ENCODE measurements around the gene SASH1.
"Not testable (repeated sequence)": the region's sequence is repeated elsewhere in the genome, so short reads cannot be mapped to it uniquely, and the experiment has no call there.

SASH1 gene

GRCh38 chr6:148329596-148330381 lies 12.8 kb upstream of the SASH1 start:
- no peak for DNase-seq (ENCODE audit: low spot score)

GRCh38 chr6:148332088-148332487 lies 10.6 kb upstream of the SASH1 start:
- no peak for DNase-seq (ENCODE audit: low spot score)

GRCh38 chr6:148336901-148337300 lies 5.7 kb upstream of the SASH1 start:
- DNase-seq (ENCODE audit: low spot score), result no peak

- DNase-seq (ENCODE audit: low spot score), result no peak
Observed at GRCh38 chr6:148339766-148340165, 2.9 kb upstream of the SASH1 start.

- DNase-seq (ENCODE audit: low spot score), result no peak
Observed at GRCh38 chr6:148340586-148341297, 1.9 kb upstream of the SASH1 start.

GRCh38 chr6:148342100-148342349 lies 613 bp upstream of the SASH1 start:
- no peak for DNase-seq (ENCODE audit: low spot score)

GRCh38 chr6:148343047-148343782 lies 577 bp downstream of the SASH1 start:
- no peak for DNase-seq (ENCODE audit: low spot score)

- DNase-seq (ENCODE audit: low spot score), result no peak
Observed at GRCh38 chr6:148345176-148345575, 2.5 kb downstream of the SASH1 start.

GRCh38 chr6:148345578-148345977 lies 2.9 kb downstream of the SASH1 start:
- DNase-seq (ENCODE audit: low spot score), result no peak

- no peak for DNase-seq (ENCODE audit: low spot score)
Observed at GRCh38 chr6:148346681-148347440, 4.2 kb downstream of the SASH1 start.

GRCh38 chr6:148347441-148348054 lies 4.9 kb downstream of the SASH1 start:
- DNase-seq (ENCODE audit: low spot score), result no peak

- no peak for DNase-seq (ENCODE audit: low spot score)
Observed at GRCh38 chr6:148348335-148348734, 5.7 kb downstream of the SASH1 start.

- DNase-seq (ENCODE audit: low spot score), result no peak
Observed at GRCh38 chr6:148348778-148349177, 6.1 kb downstream of the SASH1 start.

GRCh38 chr6:148349466-148349865 lies 6.8 kb downstream of the SASH1 start:
- no peak for DNase-seq (ENCODE audit: low spot score)

- no peak for DNase-seq (ENCODE audit: low spot score)
Observed at GRCh38 chr6:148351309-148351708, 8.7 kb downstream of the SASH1 start.

- not testable (repeated sequence) for DNase-seq (ENCODE audit: low spot score)
Observed at GRCh38 chr6:148352421-148352820, 9.8 kb downstream of the SASH1 start.

GRCh38 chr6:148358196-148358785 lies 15.7 kb downstream of the SASH1 start:
- DNase-seq (ENCODE audit: low spot score), result no peak

- no peak for DNase-seq (ENCODE audit: low spot score)
Observed at GRCh38 chr6:148359228-148359627, 16.6 kb downstream of the SASH1 start.

GRCh38 chr6:148364056-148364824 lies 21.6 kb downstream of the SASH1 start:
- no peak for DNase-seq (ENCODE audit: low spot score)

GRCh38 chr6:148365041-148365440 lies 22.4 kb downstream of the SASH1 start:
- DNase-seq (ENCODE audit: low spot score), result no peak
